Adrenal gland (tissue), 12 donors: Measurements from ENCODE around the gene UBA5. TPM values are rescaled to one million over a fixed set of nuclear protein-coding genes. Genes with fewer than 3 reads are reported as not detected.
A peak's percentile ranks its signal among the peaks of the same experiment; 100 is the strongest.

Experiments used
- DNase-seq, 7 donors: peaks; one replicate each; pipeline ENCODE4 v3.0.0-alpha.2; 2019 to 2020
- H3K27ac ChIP-seq, 5 donors: fragments of 200-600 bp; sonication (generic) in 4 of 5; 1 replicate in 3 of 5; 2 replicates in 2 of 5; pipeline versions ENCODE4 v1.5.1 to v1.8.0; 2016 to 2020; ENCODE audit warnings: mild to moderate bottlenecking in 1 of 5
- H3K27me3 ChIP-seq: fragments of 200-600 bp; 2 replicates; pipeline ENCODE4 v1.8.0; 2021
- H3K36me3 ChIP-seq, 2 donors: fragments of 200-600 bp; replicated peaks in 1 of 2; 1 replicate in 1 of 2; 2 replicates in 1 of 2; pipeline versions ENCODE4 v1.5.1 to v1.8.0; 2018 to 2022
- H3K4me1 ChIP-seq, 2 donors: fragments of 200-600 bp; replicated peaks in 1 of 2; 1 replicate in 1 of 2; 2 replicates in 1 of 2; pipeline versions ENCODE4 v1.5.1 to v1.8.0; 2018 to 2021
- H3K4me3 ChIP-seq, 4 donors: fragments of 200-600 bp; sonication (generic) in 3 of 4; one replicate each; pipeline ENCODE4 v1.5.1; 2016 to 2018
- H3K9me3 ChIP-seq, 3 donors: fragments of 200-600 bp; sonication (generic) in 1 of 3; replicated peaks in 1 of 3; 1 replicate in 2 of 3; 2 replicates in 1 of 3; pipeline versions ENCODE4 v1.5.1 to v1.8.0; 2016 to 2021
- CTCF ChIP-seq, 6 experiments: fragments of 450-650 bp in 4 of 6; fragments of 200-600 bp in 2 of 6; sonication (generic) in 1 of 6; IDR thresholded peaks; 1 replicate in 5 of 6; 2 replicates in 1 of 6; pipeline versions ENCODE4 v1.5.1 to v1.8.0; 2016 to 2021; ENCODE audit warnings: antibody characterized with exemption in 6 of 6, mild to moderate bottlenecking in 2 of 6, moderate library complexity in 1 of 6
- POLR2A ChIP-seq, 2 donors: fragments of 450-650 bp; IDR thresholded peaks; one replicate each; pipeline ENCODE4 v1.6.1; 2017; ENCODE audit warnings: antibody characterized with exemption in 2 of 2, mild to moderate bottlenecking in 2 of 2, moderate library complexity in 1 of 2
- WGBS, 4 donors: extraction: QIAGEN DNeasy Blood & Tissue Kit in 2 of 4; methylation state at CpG; one replicate each; pipeline versions ENCODE4 v1.1.5 to v1.1.7; 2013 to 2017; 5-methylcytosine and 5-hydroxymethylcytosine counted together
- intact Hi-C, 2 donors: fragments of 100-400 bp; cut with DNase I; formaldehyde crosslinking; loops; one replicate each; pipeline versions ENCODE4 v1.14.1 to v1.15.0; 2022 to 2023
- polyA plus RNA-seq, 3 donors: library from polyadenylated mRNA; stranded (reverse); fragments of 200-250 nt in 2 of 3; fragments of 350-450 nt in 1 of 3; fragmentation: Illumina TruSeq in 1 of 3; extraction: RNeasy Lipid Tissue Mini Kit (QIAGEN cat#74804) in 1 of 3; gene quantifications; one replicate each; pipeline ENCODE4 v1.2.3, GENCODE V29; 2013 to 2014
- total RNA-seq, 9 donors: library from RNA; depleted of rRNA in 4 of 9; stranded (reverse); fragments of >200 nt in 4 of 9; fragments of 120-200 nt in 1 of 9; fragmentation: NEBNext Ultra II Directional in 1 of 9; extraction: Animal tissue kit (Norgen Biotek cat#: 25700) in 1 of 9; gene quantifications; one replicate each; pipeline versions ENCODE4 v1.1.0 to v1.2.4, GENCODE V29; 2013 to 2023
- donor health status: healthy with polysubstance abuse.
- donor health status: Bipolar disorder and iron deficiency.
- donor health status: DM: yes; HTN: yes; CAD: no.
- donor health status: DM: no; HTN: no; CAD: no.
- donor health status: DM: no; HTN: no; CAD: no.
- donor health status: DM: yes; HTN: yes; CAD: no.

Gene UBA5
- total and polyA plus RNA-seq, 12 donors = 35.6 to 134 (median 64.1) TPM

- no peaks in the 10 kb centered on the region for H3K9me3 ChIP-seq
- H3K27me3 ChIP-seq = no peaks in the 10 kb centered on the region
- H3K4me1 ChIP-seq = no peaks in the 10 kb centered on the region
- peaks cover 0 to 63% of the 10 kb centered on the region in 2 donors for H3K36me3 ChIP-seq
- no peak overlapping the region for H3K4me3 ChIP-seq
- H3K27ac ChIP-seq = no peak overlapping the region
- WGBS, 4 donors = 89 to 96% (median 95%) methylated on average over 6 of the region's 6 CpGs
- intact Hi-C loops = no loop called here
- TF ChIP-seq POLR2A (IDR thresholded peaks at IDR 0.05) (no peak), CTCF (IDR thresholded peaks at IDR 0.05) (no peak)
- DNase-seq = no peak
Observed at GRCh38 chr3:132710311-132710710, 50.2 kb downstream of the UBA5 start.

- peak in 1 of 7 donors; percentile 36 for DNase-seq
- Histone ChIP-seq H3K4me1 (peaks cover 0 to 11% of the 10 kb centered on the region in 2 donors), H3K27me3 (no peaks in the 10 kb centered on the region), H3K27ac (no peak overlapping the region), H3K4me3 (no peak overlapping the region), H3K36me3 (peaks cover 0 to 67% of the 10 kb centered on the region in 2 donors), H3K9me3 (no peaks in the 10 kb centered on the region)
- TF ChIP-seq CTCF (IDR thresholded peaks at IDR 0.05) (no peak), POLR2A (IDR thresholded peaks at IDR 0.05) (no peak)
- 72 to 79% (median 75%) methylated on average over 5 of the region's 5 CpGs for WGBS, 4 donors
- intact Hi-C loops = no loop called here
Observed at GRCh38 chr3:132713977-132714727, 54.0 kb downstream of the UBA5 start.

- intact Hi-C loops = no loop called here
- no peaks in the 10 kb centered on the region for H3K9me3 ChIP-seq
- no peaks in the 10 kb centered on the region for H3K27me3 ChIP-seq
- no peak overlapping the region for H3K27ac ChIP-seq
- no peak for DNase-seq
- no peak for TF ChIP-seq CTCF (IDR thresholded peaks at IDR 0.05)
- no peak for TF ChIP-seq POLR2A (IDR thresholded peaks at IDR 0.05)
- peaks cover 7 to 33% of the 10 kb centered on the region in 2 donors for H3K4me1 ChIP-seq
- peaks cover 0 to 49% of the 10 kb centered on the region in 2 donors for H3K36me3 ChIP-seq
- no peak overlapping the region for H3K4me3 ChIP-seq
Observed at GRCh38 chr3:132716372-132716771, 56.2 kb downstream of the UBA5 start.

- TF ChIP-seq CTCF (IDR thresholded peaks at IDR 0.05) (no peak), POLR2A (IDR thresholded peaks at IDR 0.05) (no peak)
- Histone ChIP-seq H3K36me3 (peaks cover 0 to 33% of the 10 kb centered on the region in 2 donors), H3K27me3 (no peaks in the 10 kb centered on the region), H3K27ac (no peak overlapping the region), H3K4me3 (peak overlapping the region in 1 of 4 donors; percentile 96), H3K4me1 (peaks cover 10 to 42% of the 10 kb centered on the region in 2 donors), H3K9me3 (no peaks in the 10 kb centered on the region)
- no peak for DNase-seq
- intact Hi-C loops = no loop called here
- WGBS, 4 donors = 63 to 75% (median 72%) methylated on average over 6 of the region's 6 CpGs
Observed at GRCh38 chr3:132720228-132720627, 60.1 kb downstream of the UBA5 start.
